OCI-LY3 (cell line): Measurements from ENCODE around the gene VWC2.

Source experiments
- EZH2phosphoT487 ChIP-seq: fragments of 200-600 bp; shearing (Covaris generic); IDR thresholded peaks from 2 replicates; pipeline ENCODE4 v1.6.1; 2018; ENCODE audit warnings: antibody characterized with exemption, mixed run types, low read depth
- TF ChIP-seq, protein P1 (sequence below): fragments of 200-600, 300-600 bp; sonication (generic); IDR thresholded peaks from 2 replicates; pipeline ENCODE4 v1.5.1; 2014; ENCODE audit warnings: antibody characterized with exemption, low read length, low read depth

DNA sequence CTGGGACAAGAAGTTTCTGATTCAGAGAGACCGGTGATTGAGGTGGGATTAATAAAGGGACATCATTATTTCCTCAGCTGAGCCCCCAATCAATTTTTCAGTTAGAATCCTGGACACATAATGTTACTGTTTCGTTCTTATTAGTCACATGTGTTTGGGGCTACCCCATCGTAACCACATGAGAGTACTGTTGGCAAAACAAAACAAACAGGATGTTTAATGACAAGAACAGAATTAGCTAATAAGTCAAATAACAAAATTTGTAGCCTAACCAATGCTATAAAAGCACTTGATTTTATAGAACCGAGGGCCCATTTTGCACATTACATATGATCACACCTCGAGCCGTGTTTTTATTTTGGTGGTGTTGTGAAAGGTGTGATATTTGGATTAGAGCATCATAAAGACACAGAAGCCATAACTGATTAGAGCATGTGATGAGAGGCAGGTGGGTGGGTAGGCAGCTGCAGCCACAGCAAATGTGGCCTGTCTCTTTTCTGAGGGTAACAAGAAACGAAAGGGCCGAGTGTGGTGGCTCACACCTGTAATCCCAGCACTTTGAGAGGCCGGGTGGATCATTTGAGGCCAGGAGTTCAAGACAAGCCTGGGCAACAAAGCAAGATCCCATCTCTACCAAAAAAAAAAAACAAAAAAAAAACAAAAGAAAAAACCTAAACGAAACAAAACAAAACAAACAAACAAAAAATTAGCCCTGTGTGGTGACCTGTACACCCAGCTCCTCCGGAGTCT, 1.8 kb upstream of the VWC2 start:
- TF ChIP-seq, protein P1, sequence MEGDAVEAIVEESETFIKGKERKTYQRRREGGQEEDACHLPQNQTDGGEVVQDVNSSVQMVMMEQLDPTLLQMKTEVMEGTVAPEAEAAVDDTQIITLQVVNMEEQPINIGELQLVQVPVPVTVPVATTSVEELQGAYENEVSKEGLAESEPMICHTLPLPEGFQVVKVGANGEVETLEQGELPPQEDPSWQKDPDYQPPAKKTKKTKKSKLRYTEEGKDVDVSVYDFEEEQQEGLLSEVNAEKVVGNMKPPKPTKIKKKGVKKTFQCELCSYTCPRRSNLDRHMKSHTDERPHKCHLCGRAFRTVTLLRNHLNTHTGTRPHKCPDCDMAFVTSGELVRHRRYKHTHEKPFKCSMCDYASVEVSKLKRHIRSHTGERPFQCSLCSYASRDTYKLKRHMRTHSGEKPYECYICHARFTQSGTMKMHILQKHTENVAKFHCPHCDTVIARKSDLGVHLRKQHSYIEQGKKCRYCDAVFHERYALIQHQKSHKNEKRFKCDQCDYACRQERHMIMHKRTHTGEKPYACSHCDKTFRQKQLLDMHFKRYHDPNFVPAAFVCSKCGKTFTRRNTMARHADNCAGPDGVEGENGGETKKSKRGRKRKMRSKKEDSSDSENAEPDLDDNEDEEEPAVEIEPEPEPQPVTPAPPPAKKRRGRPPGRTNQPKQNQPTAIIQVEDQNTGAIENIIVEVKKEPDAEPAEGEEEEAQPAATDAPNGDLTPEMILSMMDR: no peak
- TF ChIP-seq EZH2phosphoT487: no peak
